NCI-H1048 (cell line): ENCODE data around the gene TRIM40.

Source experiments
- DNase-seq: peaks from one replicate; lab custom pipeline; 2025; lab: John Stamatoyannopoulos, UW

Gene TRIM40

GRCh38 chr6:30149858-30150550 lies 14.1 kb downstream of the TRIM40 start:
- DNase-seq: no peak

- no peak for DNase-seq
Measured at GRCh38 chr6:30150671-30151395, 14.9 kb downstream of the TRIM40 start.

DNA sequence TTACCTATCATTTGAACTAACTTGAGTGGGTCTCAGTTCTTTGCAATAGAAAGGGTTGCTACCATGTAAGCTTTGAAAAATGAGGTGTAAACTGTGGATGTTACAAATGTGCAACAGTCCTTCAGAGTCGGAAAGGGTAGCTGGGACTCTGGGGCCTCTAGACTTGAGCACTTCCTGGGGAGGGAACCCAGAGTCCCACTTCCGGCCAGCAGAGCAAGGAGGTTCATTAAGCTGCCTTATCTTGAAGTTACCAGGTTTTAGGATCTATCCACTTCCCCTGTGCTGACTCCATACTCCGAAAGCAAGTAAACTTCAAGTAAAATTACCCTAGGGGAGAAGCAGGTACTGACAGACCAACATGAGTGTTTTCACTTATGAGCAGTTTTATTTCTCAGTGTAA lies 15.6 kb downstream of the TRIM40 start:
- DNase-seq: no peak

GRCh38 chr6:30152016-30152673 lies 16.2 kb downstream of the TRIM40 start:
- no peak for DNase-seq

- no peak for DNase-seq
Measured at GRCh38 chr6:30152910-30153610, 17.1 kb downstream of the TRIM40 start.

DNA sequence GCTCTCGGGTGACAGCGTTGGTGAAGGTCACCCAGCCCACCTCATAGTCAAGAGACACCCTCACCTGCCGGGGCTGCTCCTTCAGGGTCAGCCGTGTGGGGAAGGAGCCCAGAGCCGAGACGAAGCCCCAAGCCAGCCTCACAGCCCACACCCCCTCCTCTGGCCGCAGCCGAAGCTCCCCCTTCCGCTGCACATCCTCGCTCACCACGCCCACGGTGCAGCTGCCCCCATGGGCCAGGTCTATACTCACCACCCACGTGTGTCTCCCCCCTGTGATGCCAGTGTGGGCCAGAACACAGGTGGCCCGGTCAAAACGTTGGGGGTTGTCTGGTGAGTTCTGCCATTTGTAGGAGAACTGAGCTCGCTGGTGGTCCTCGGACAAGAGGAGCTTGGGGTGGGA lies 18.1 kb downstream of the TRIM40 start:
- no peak for DNase-seq

DNA sequence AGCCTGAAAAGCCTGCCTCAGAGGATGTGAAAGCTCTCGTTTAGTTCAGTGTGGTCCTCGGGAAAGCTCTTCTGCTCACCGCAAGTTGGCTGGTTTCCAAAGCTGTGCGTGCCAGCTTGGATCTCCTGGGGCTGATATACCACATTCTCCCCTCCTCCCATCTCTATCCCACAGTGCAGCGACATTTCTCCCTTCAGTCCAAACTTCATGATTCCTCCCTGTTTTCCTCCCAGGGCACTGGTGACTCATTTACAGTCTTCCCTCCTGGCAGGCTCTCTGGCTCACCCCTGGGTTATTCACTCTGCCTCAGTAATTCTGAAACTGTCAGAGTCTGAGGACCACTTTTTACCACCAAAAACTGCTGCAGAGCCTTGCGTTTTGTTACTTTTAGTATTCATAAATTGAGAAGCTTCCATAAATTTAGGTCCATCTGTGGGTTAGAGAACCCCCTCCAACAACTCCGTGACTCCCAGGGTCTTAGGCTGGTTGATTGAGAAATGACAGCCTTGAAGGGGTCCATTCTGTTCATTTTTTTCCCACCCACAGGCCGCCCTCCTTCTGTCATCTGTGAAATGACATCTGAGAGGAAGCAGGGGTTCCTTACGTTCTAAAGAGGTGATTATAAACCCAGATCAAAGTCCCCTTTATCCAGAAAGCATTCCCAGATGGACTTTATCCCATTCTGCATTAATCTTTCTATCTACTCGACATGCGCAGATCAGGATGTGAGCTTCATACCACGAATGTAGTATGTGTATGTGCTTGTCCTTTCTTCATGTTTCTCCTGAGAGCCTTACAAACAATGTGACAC lies 19.0 kb downstream of the TRIM40 start:
- no peak for DNase-seq

GRCh38 chr6:30155520-30156261 lies 19.8 kb downstream of the TRIM40 start:
- DNase-seq: no peak

DNA sequence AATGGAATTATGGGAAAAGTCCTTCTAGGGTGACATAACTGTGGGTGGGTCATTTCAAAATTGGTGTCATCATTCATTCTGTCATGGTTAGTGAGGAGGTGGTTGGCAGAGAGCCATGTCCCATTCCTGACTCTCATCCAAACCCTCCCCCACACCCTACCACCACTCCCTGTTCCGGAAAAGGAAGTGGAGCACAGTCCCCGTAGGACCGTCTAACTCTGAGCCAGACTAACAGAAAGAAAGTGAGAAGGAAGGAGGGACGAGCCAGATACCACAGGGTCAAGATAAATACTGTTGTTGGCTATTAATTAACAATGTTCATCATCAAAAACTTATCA lies 20.3 kb downstream of the TRIM40 start:
- no peak for DNase-seq

- DNase-seq: no peak
Measured at GRCh38 chr6:30156774-30157173, 20.8 kb downstream of the TRIM40 start.

- no peak for DNase-seq
Measured at GRCh38 chr6:30157581-30157980, 21.6 kb downstream of the TRIM40 start.

- DNase-seq: no peak
Measured at GRCh38 chr6:30157999-30158398, 22.1 kb downstream of the TRIM40 start.

GRCh38 chr6:30158475-30159040 lies 22.6 kb downstream of the TRIM40 start:
- no peak for DNase-seq

- DNase-seq: no peak
Measured at GRCh38 chr6:30160008-30160784, 24.3 kb downstream of the TRIM40 start.

DNA sequence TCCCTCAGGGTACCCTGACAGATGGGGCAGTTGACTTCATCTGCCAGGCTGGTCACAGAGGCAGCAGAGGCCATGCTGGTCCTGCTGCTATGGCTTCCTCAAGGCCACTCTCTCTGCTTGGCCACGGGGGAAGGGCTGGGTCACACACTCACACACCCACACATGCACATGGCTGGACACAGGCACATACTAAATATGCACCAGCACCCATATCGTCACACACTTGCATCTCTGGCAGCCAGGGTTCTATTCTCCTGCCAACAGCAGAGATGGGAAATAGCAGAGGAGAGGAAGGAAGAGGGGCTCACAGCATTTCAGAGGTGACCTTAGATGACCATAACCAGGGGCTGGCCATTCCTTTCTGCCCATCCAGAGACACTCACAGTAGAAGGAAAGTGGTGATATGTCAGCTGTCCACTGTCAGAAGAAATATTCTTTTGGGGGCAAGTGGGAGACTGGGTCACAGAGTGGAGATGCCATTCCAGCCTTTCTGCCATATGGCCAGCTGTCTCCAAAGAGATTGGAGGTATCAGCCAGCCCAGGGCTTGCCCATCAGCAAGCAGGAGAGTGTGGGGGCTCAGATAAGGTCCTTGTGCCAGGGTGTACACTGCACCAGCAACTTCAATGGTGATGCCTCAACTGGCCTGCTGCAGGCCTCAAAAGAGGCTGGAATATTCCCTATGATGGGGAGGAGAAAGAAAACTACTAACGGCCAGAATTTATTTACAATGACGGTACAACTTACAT lies 25.0 kb downstream of the TRIM40 start, which contains the start of gene TRIM10:
TSS of gene TRIM10 (minus strand) at position 427 of the 747 bp plus-strand sequence. CDS start at position 74, 353 bp downstream.
- DNase-seq: no peak

DNA sequence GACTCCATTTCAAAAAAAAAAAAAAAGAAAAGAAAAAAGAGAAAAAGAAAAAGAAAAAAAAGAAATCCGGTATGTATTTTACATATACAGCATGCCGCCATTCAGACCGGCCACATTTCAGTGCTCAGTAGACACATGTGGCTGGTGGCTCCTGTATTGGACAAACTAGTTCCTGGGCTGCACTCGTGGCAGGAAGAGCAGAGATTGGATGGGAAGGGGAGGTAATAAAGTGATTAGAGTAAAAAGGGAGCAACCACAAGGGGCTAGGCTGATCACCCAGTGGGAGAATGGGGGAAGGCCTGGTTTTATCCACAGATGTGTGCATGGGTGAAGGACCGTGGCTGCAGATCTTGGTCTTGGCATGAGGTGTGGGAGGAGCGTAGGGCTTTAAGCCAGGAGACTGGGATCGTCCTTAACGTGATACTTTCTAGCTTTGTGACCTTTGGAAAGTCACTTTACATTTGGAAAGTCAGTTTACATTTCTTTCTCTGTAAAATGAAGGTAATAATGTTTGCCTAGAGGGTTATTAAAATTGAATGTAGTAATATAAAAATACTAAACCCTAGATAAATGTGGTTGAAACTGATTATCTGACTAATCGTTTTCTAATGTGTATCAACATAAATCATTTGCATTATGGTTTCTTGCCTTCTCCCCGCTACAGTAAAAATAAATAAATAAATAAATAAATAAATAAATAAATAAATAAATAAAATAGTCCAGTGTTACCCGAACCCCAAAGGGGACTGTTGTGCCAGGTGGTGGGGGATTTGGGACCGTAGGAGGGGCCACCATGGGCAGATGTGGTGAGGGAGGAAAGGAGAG lies 26.5 kb downstream of the TRIM40 start:
- DNase-seq: no peak

GRCh38 chr6:30163090-30163917 lies 27.4 kb downstream of the TRIM40 start, which contains the start of gene TRIM15:
Gene TRIM15, plus strand, starts transcription at chr6:30163546. Its CDS starts 139 bp downstream, at chr6:30163685.
- DNase-seq: no peak
